Ascending aorta (tissue), 2 donors: Measurements from ENCODE around the gene MOCS1. TPM values are rescaled to one million over a fixed set of nuclear protein-coding genes. Genes with fewer than 3 reads are reported as not detected.
A peak's percentile ranks its signal among the peaks of the same experiment; 100 is the strongest.

Source experiments
- DNase-seq, 2 donors: peaks; one replicate each; pipeline ENCODE4 v3.0.0-alpha.2; 2019; ENCODE audit warnings: low spot score in 2 of 2
- H3K27ac ChIP-seq, 2 donors: fragments of 200-600 bp; sonication (generic); one replicate each; pipeline ENCODE4 v1.5.1; 2016 to 2017; ENCODE audit warnings: mild to moderate bottlenecking in 1 of 2
- H3K27me3 ChIP-seq: fragments of 200-600 bp; sonication (generic); one replicate; pipeline ENCODE4 v1.5.1; 2017
- H3K36me3 ChIP-seq, 2 donors: fragments of 200-600 bp; sonication (generic); one replicate each; pipeline ENCODE4 v1.5.1; 2016
- H3K4me1 ChIP-seq, 2 donors: fragments of 200-600 bp; sonication (generic); one replicate each; pipeline ENCODE4 v1.5.1; 2016 to 2017; ENCODE audit warnings: mild to moderate bottlenecking in 1 of 2
- H3K4me3 ChIP-seq, 2 donors: fragments of 200-600 bp; sonication (generic); one replicate each; pipeline ENCODE4 v1.5.1; 2016 to 2017; ENCODE audit warnings: mild to moderate bottlenecking in 1 of 2
- H3K9me3 ChIP-seq, 2 donors: fragments of 200-600 bp; sonication (generic); one replicate each; pipeline ENCODE4 v1.5.1; 2016
- intact Hi-C: fragments of 100-400 bp; cut with DNase I; formaldehyde crosslinking; loops from one replicate; pipeline ENCODE4 v1.15.1; 2023
- total RNA-seq: library from RNA; depleted of rRNA; stranded (reverse); fragments of >200 nt; gene quantifications from one replicate; pipeline ENCODE4 v1.1.0, GENCODE V29; 2016
- TF ChIP-seq, protein P1 (sequence below), 3 experiments: fragments of 200-600 bp in 2 of 3; fragments of 450-650 bp in 1 of 3; sonication (generic) in 2 of 3; IDR thresholded peaks; one replicate each; pipeline ENCODE4 v1.5.1; 2016 to 2019; ENCODE audit warnings: antibody characterized with exemption in 3 of 3, mild to moderate bottlenecking in 1 of 3, moderate library complexity in 1 of 3

MOCS1 gene
- total RNA-seq, 1 donor from 2014 or later = 45.4 TPM

DNA sequence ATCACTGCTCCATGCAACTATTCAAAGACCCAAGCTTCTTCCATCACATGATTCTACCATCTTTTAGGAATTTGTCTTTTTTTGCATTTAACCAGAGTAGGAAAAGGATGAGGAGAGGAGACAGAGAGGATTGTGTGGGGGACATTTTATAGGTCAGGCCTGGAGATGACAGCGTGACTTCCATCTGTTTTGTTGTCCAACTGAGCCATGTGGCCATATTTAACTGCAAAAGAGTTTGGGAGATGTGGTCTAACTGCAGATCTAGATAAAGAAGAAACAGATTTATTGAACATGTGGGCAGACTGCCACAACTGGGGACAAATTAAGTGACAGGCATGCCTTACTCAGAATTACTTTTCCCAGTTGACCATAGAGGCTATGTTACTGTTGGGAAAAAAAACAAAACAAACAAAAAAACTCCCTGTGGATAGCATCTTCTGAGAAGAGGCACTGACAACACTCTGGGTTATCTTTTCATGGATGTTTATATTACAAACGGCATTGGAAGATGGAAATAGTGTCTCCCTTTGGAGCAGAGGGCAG is 18.9 kb upstream of the MOCS1 start:
- Histone ChIP-seq H3K4me3 (no peak overlapping the region), H3K27me3 (no peaks in the 10 kb centered on the region), H3K36me3 (no peaks in the 10 kb centered on the region), H3K27ac (no peak overlapping the region), H3K9me3 (no peaks in the 10 kb centered on the region), H3K4me1 (peaks cover 0 to 12% of the 10 kb centered on the region in 2 donors)
- no peak for DNase-seq
- TF ChIP-seq, protein P1, sequence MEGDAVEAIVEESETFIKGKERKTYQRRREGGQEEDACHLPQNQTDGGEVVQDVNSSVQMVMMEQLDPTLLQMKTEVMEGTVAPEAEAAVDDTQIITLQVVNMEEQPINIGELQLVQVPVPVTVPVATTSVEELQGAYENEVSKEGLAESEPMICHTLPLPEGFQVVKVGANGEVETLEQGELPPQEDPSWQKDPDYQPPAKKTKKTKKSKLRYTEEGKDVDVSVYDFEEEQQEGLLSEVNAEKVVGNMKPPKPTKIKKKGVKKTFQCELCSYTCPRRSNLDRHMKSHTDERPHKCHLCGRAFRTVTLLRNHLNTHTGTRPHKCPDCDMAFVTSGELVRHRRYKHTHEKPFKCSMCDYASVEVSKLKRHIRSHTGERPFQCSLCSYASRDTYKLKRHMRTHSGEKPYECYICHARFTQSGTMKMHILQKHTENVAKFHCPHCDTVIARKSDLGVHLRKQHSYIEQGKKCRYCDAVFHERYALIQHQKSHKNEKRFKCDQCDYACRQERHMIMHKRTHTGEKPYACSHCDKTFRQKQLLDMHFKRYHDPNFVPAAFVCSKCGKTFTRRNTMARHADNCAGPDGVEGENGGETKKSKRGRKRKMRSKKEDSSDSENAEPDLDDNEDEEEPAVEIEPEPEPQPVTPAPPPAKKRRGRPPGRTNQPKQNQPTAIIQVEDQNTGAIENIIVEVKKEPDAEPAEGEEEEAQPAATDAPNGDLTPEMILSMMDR (IDR thresholded peaks at IDR 0.05) = no peak
- intact Hi-C loops = no loop called here

DNA sequence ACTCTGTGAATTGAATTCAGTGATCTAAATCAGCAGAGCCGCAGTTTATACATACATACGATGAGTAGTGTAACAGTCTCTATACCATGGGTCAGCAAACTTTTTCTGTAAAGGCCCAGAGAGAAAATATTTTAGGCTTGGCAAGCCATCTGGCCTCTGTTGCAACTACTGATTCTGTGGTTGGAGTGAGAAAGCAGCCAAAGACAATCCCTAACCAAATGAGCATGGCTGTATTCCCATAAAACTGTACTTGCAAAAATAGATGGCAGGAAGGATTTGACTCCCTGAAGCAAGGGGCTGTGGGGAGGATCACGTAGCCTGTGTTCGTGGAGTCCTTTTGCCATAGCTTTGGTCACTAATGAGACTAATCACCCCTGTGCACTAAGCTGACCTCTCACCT is 17.9 kb upstream of the MOCS1 start:
- no peak overlapping the region for H3K4me3 ChIP-seq
- no peaks in the 10 kb centered on the region for H3K9me3 ChIP-seq
- H3K4me1 ChIP-seq = peaks cover 0 to 12% of the 10 kb centered on the region in 2 donors
- H3K27me3 ChIP-seq = no peaks in the 10 kb centered on the region
- intact Hi-C loops = no loop called here
- H3K36me3 ChIP-seq = no peaks in the 10 kb centered on the region
- no peak for DNase-seq
- TF ChIP-seq, protein P1 (IDR thresholded peaks at IDR 0.05) = no peak
- peak overlapping the region; percentile 31 to 32 for H3K27ac ChIP-seq

DNA sequence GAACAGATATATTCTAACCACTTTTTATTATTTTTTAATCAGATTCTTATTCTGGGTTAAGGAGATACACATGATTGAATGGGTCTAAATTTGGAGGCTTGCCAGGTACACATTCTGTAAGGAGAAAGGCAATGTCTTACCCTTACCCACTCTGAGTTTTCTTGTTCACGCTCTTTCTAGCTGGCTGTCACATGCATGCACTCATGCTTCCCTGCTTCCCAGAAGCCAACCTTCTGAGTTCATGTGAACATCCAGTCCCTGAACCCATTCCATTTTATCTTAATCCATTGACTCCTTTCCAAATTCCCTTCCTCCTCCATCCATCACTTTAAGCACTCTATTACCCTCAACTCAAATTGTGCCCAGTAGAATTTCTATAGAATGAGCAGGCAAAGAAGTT is 17.5 kb upstream of the MOCS1 start:
- TF ChIP-seq, protein P1 (IDR thresholded peaks at IDR 0.05) = no peak
- H3K36me3 ChIP-seq = no peaks in the 10 kb centered on the region
- H3K4me1 ChIP-seq = peaks cover 0 to 12% of the 10 kb centered on the region in 2 donors
- no peak overlapping the region for H3K4me3 ChIP-seq
- H3K27me3 ChIP-seq = no peaks in the 10 kb centered on the region
- H3K9me3 ChIP-seq = no peaks in the 10 kb centered on the region
- intact Hi-C loops = no loop called here
- DNase-seq = no peak
- H3K27ac ChIP-seq = peak overlapping the region; percentile 31 to 32

DNA sequence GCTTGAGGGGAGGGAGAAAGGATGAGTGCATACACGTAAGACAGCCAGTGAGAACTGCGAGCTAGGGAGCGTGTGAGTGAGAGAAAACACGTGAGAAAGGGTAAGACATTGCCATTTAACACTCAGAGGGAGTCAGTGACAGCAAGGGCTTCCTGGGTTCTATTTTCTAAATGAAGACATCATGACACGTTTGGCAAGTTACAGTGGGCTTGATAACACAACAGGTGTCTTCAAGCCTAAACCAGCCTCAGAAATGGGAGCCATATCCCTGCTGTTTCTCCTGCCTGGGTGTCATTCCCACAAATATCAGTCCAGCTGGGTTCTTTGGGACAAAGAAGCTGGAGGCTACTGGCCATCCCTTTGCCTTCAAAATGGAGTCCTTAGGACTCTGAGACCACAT is 16.9 kb upstream of the MOCS1 start:
- intact Hi-C loops = no loop called here
- peak overlapping the region; percentile 31 to 32 for H3K27ac ChIP-seq

DNA sequence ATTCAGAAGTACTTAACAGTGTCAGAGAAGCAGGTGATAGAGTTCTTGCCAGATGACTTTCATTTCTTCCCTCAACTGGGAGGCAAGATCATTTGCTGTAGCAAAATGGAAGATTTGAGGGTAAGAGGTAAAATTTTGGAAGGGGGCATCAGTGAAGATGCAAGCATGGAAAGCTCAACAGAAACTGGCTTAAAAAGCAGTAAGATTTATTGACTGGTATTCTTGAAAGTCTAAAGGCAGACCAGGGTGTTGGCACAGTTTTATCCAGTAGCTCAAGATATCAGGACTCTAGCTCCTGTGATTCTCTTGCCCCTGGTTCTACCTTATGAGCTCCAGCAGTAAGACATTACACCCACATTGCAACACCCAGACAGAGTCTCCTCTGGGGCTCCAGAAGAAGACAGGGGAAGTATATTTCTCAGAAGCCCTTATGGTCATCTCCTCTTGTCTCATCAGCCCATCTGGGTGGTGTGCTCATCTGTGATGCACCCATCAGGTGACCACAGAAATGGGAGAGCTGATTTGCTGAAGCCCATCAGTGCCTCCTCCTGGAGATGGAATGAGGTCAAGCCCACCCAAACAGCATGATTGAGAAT is 16.0 kb upstream of the MOCS1 start:
- peaks cover 0 to 12% of the 10 kb centered on the region in 2 donors for H3K4me1 ChIP-seq
- no peak for DNase-seq
- H3K27me3 ChIP-seq = no peaks in the 10 kb centered on the region
- no peak overlapping the region for H3K4me3 ChIP-seq
- TF ChIP-seq, protein P1 (IDR thresholded peaks at IDR 0.05) = no peak
- intact Hi-C loops = no loop called here
- H3K27ac ChIP-seq = no peak overlapping the region
- H3K36me3 ChIP-seq = no peaks in the 10 kb centered on the region
- no peaks in the 10 kb centered on the region for H3K9me3 ChIP-seq

More for the DNA sequence above, 16.9 kb upstream of the MOCS1 start:
- Histone ChIP-seq H3K4me3 (no peak overlapping the region), H3K27me3 (no peaks in the 10 kb centered on the region), H3K36me3 (no peaks in the 10 kb centered on the region), H3K9me3 (no peaks in the 10 kb centered on the region), H3K4me1 (peaks cover 0 to 12% of the 10 kb centered on the region in 2 donors)
- no peak for DNase-seq
- TF ChIP-seq, protein P1 (IDR thresholded peaks at IDR 0.05) = no peak
